Right lobe of liver (tissue), 6 donors: ENCODE results near the gene HMGN5. TPM values are rescaled to one million over a fixed set of nuclear protein-coding genes. Genes with fewer than 3 reads are reported as not detected.

Experiments used
- ATAC-seq, 4 donors: fragments of 200-7000 bp; cut with Tn5 transposase; one replicate each; pipeline ENCODE4 v1.9.1; 2020; ENCODE audit warnings: mild to moderate bottlenecking in 4 of 4, moderate library complexity in 4 of 4
- DNase-seq, 3 donors: peaks; one replicate each; pipeline ENCODE4 v3.0.0-alpha.2; 2020
- H3K27ac ChIP-seq, 3 donors: fragments of 200-600 bp; one replicate each; pipeline ENCODE4 v1.8.0; 2022
- H3K27me3 ChIP-seq, 2 donors: fragments of 200-600 bp; one replicate each; pipeline ENCODE4 v1.8.0; 2022
- H3K36me3 ChIP-seq, 4 donors: fragments of 200-600 bp; sonication (generic) in 1 of 4; one replicate each; pipeline versions ENCODE4 v1.5.1 to v1.8.0; 2017 to 2022; ENCODE audit warnings: control low read depth in 1 of 4
- H3K4me1 ChIP-seq, 4 donors: fragments of 200-600 bp; sonication (generic) in 1 of 4; one replicate each; pipeline versions ENCODE4 v1.5.1 to v1.8.0; 2017 to 2022; ENCODE audit warnings: control low read depth in 1 of 4
- H3K4me3 ChIP-seq, 3 donors: fragments of 200-600 bp; one replicate each; pipeline ENCODE4 v1.8.0; 2022
- H3K9me3 ChIP-seq, 4 donors: fragments of 200-600 bp; sonication (generic) in 1 of 4; one replicate each; pipeline versions ENCODE4 v1.5.1 to v1.8.0; 2017 to 2022; ENCODE audit warnings: control low read depth in 1 of 4
- CTCF ChIP-seq, 4 donors: fragments of 200-600 bp in 3 of 4; fragments of 450-650 bp in 1 of 4; IDR thresholded peaks; one replicate each; pipeline versions ENCODE4 v1.5.1 to v1.8.0; 2016 to 2022; ENCODE audit warnings: antibody characterized with exemption in 4 of 4, mild to moderate bottlenecking in 2 of 4
- POLR2A ChIP-seq: fragments of 450-650 bp; IDR thresholded peaks from one replicate; pipeline ENCODE4 v1.6.1; 2017; ENCODE audit warnings: antibody characterized with exemption, mild to moderate bottlenecking
- WGBS: methylation state at CpG from one replicate; pipeline ENCODE4 v1.1.6; 2018; ENCODE audit warnings: low coverage, low lambda C conversion rate; ENCODE audit not compliant: insufficient coverage; ENCODE audit errors: missing lambda C conversion rate; 5-methylcytosine and 5-hydroxymethylcytosine counted together
- intact Hi-C, 2 donors: fragments of 100-400 bp; cut with DNase I; formaldehyde crosslinking; loops; one replicate each; pipeline versions ENCODE4 v1.11.2 to v1.14.1; 2022
- total RNA-seq, 6 experiments: library from RNA; depleted of rRNA in 2 of 6; stranded (reverse); fragments of >200 nt in 2 of 6; fragmentation: NEBNext Ultra II Directional in 3 of 6; extraction: Animal tissue kit (Norgen Biotek cat#: 25700) in 3 of 6; gene quantifications; one replicate each; pipeline versions ENCODE4 v1.1.0 to v1.2.4, GENCODE V29; 2016 to 2023
- donor health status: DM: no; HTN: yes; CAD: no.
- donor health status: DM: no; HTN: no; CAD: no.
- donor health status: DM: no; HTN: no; CAD: no.
- donor health status: DM: no; HTN: yes; CAD: no.
- donor health status: DM: no; HTN: yes; CAD: no.

The HMGN5 gene
- total RNA-seq, 6 experiments from 2014 or later: 1.9 to 5.5 (median 3.4) TPM

DNA sequence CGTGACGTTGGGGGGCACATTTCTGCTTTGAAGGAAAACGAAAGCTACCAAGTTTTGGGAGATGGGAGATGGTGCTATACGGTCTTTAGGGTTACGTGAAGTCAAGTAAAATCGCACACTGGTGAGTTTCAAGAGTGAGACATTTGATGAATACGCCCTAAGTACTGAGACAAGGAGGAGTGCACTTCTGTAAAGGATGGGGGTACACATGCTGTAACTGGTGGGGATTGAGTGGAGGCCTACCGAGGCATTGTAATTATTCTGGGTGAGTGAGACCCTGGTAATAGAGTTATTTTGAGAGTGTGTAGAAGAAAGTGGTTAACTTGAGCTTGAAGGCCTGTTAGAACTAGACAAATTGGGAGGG, 725 bp upstream of the HMGN5 start:
- peak; percentile 17 to 34 (median 20) for ATAC-seq
- no peak for TF ChIP-seq POLR2A
- TF ChIP-seq CTCF (IDR thresholded peaks at IDR 0.05): no peak
- Histone ChIP-seq H3K4me3 (peak overlapping the region; percentile 54 to 61 (median 59)), H3K27ac (peak overlapping the region; percentile 23 to 75 (median 49)), H3K36me3 (no peaks in the 10 kb centered on the region), H3K9me3 (no peaks in the 10 kb centered on the region), H3K27me3 (no peaks in the 10 kb centered on the region), H3K4me1 (no peaks in the 10 kb centered on the region)
- intact Hi-C loops: no loop called here
- WGBS: 12% methylated on average over 8 of the region's 8 CpGs
- no peak for DNase-seq

DNA sequence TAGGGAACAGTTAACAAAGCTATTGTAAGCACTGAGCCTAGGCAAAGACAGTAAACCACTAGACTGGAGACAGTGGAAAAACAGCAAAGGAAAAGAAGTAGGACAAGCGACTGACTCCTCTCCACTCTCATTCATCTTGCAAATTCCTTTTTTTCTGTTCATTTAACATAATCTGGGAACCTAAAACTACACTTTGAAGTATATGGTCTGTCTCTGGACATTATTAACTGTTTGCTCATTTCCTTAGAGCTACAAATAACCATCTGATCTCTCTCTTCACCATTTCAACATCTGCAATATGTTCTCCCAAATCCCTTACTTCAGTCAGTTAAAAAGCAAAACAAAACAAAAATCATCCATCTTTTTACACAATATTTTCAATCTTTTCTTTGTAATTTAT, 642 bp downstream of the HMGN5 start:
- DNase-seq (no peak), ATAC-seq (no peak)
- intact Hi-C loops: no loop called here

GRCh38 chrX:81195712-81196111, 6.0 kb downstream of the HMGN5 start:
- Histone ChIP-seq H3K27ac (no peak overlapping the region), H3K4me1 (no peaks in the 10 kb centered on the region), H3K4me3 (no peak overlapping the region), H3K36me3 (no peaks in the 10 kb centered on the region), H3K9me3 (no peaks in the 10 kb centered on the region), H3K27me3 (no peaks in the 10 kb centered on the region)
- WGBS: 4% methylated on average over 5 of the region's 5 CpGs
- intact Hi-C loops: no loop called here
- TF ChIP-seq POLR2A: no peak
- peak; percentile 48 to 85 (median 82) for TF ChIP-seq CTCF (IDR thresholded peaks at IDR 0.05)
- ATAC-seq (peak; percentile 81 to 89 (median 84)), DNase-seq (peak in 1 of 3 donors; percentile 50)

More for the DNA sequence above, 642 bp downstream of the HMGN5 start:
- no peaks in the 10 kb centered on the region for H3K9me3 ChIP-seq
- TF ChIP-seq CTCF (IDR thresholded peaks at IDR 0.05) (no peak), POLR2A (no peak)
- no peaks in the 10 kb centered on the region for H3K4me1 ChIP-seq
- H3K4me3 ChIP-seq: peak overlapping the region; percentile 54 to 61 (median 59)
- peak overlapping the region in 2 of 3 donors; percentile 49 to 75 for H3K27ac ChIP-seq
- H3K27me3 ChIP-seq: no peaks in the 10 kb centered on the region
- 44% methylated on average over 1 of the region's 1 CpG for WGBS
- H3K36me3 ChIP-seq: no peaks in the 10 kb centered on the region

GRCh38 chrX:81195259-81195658, 6.5 kb downstream of the HMGN5 start:
- DNase-seq (no peak), ATAC-seq (no peak)
- H3K4me1 ChIP-seq: no peaks in the 10 kb centered on the region
- H3K36me3 ChIP-seq: no peaks in the 10 kb centered on the region
- WGBS: 83% methylated on average over 2 of the region's 2 CpGs
- no peak overlapping the region for H3K4me3 ChIP-seq
- TF ChIP-seq POLR2A: no peak
- TF ChIP-seq CTCF (IDR thresholded peaks at IDR 0.05): no peak
- H3K27ac ChIP-seq: no peak overlapping the region
- no peaks in the 10 kb centered on the region for H3K27me3 ChIP-seq
- no peaks in the 10 kb centered on the region for H3K9me3 ChIP-seq
- intact Hi-C loops: no loop called here

DNA sequence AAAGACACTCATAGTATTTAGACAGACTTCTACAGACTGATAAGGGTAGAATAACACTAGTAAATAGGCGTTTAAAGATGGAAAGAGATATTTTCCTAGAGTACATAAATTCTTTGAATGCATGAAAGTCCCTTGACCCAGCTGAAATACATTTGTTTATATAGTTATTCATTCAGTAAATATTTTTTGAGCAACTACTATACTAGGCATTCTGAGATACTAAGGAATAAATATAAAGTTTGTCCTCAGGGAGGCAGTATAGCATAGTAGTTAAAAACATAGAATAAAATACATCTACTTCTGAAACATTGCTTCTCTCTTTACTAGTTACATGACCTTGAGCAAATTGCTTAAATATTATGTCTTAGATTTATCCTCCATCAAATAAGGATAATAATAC, 27.4 kb downstream of the HMGN5 start:
- ATAC-seq (peak in 3 of 4 donors; percentile 44 to 66 (median 51)), DNase-seq (no peak)
- Histone ChIP-seq H3K9me3 (no peaks in the 10 kb centered on the region), H3K27ac (no peak overlapping the region), H3K36me3 (no peaks in the 10 kb centered on the region), H3K4me1 (no peaks in the 10 kb centered on the region), H3K4me3 (no peak overlapping the region), H3K27me3 (no peaks in the 10 kb centered on the region)
- peak; percentile 10 to 42 (median 38) for TF ChIP-seq CTCF (IDR thresholded peaks at IDR 0.05)
- TF ChIP-seq POLR2A: no peak
- WGBS: 17% methylated on average over 1 of the region's 1 CpG
- intact Hi-C loops: no loop called here
